NK-92 treated with Interleukin-12 subunit alpha and Interleukin-12 subunit beta, amount 100 ng/mL, for 24 hours (cell line): Measurements from ENCODE around the gene AKAP1.

Experiments
- DNase-seq: peaks from one replicate; lab custom pipeline; 2025; lab: John Stamatoyannopoulos, UW

AKAP1 gene

GRCh38 chr17:57133486-57133885 is 48.4 kb downstream of the AKAP1 start:
- DNase-seq: no peak

- DNase-seq: no peak
Observed at GRCh38 chr17:57135026-57135788, 50.2 kb downstream of the AKAP1 start.

- no peak for DNase-seq
Observed at GRCh38 chr17:57135789-57136291, 50.8 kb downstream of the AKAP1 start.

- DNase-seq: no peak
Observed at GRCh38 chr17:57136355-57136754, 51.3 kb downstream of the AKAP1 start.

GRCh38 chr17:57138030-57138911 is 53.2 kb downstream of the AKAP1 start:
- no peak for DNase-seq

- DNase-seq: no peak
Observed at GRCh38 chr17:57138956-57139576, 54.0 kb downstream of the AKAP1 start.

GRCh38 chr17:57140316-57140715 is 55.3 kb downstream of the AKAP1 start:
- DNase-seq: no peak

GRCh38 chr17:57142925-57143324 is 57.9 kb downstream of the AKAP1 start:
- DNase-seq: no peak

GRCh38 chr17:57143361-57143760 is 58.3 kb downstream of the AKAP1 start:
- no peak for DNase-seq

- no peak for DNase-seq
Observed at GRCh38 chr17:57143919-57144318, 58.9 kb downstream of the AKAP1 start.

- no peak for DNase-seq
Observed at GRCh38 chr17:57144567-57144966, 59.5 kb downstream of the AKAP1 start.

- no peak for DNase-seq
Observed at GRCh38 chr17:57145347-57145746, 60.3 kb downstream of the AKAP1 start.

GRCh38 chr17:57146273-57146672 is 61.2 kb downstream of the AKAP1 start:
- no peak for DNase-seq

- DNase-seq: no peak
Observed at GRCh38 chr17:57151798-57152197, 66.8 kb downstream of the AKAP1 start.

- DNase-seq: no peak
Observed at GRCh38 chr17:57152967-57153528, 68.0 kb downstream of the AKAP1 start.

- peak; percentile 69 for DNase-seq
Observed at GRCh38 chr17:57154921-57155320, 69.9 kb downstream of the AKAP1 start.

GRCh38 chr17:57158325-57158724 is 73.3 kb downstream of the AKAP1 start:
- no peak for DNase-seq

GRCh38 chr17:57158795-57159194 is 73.7 kb downstream of the AKAP1 start:
- DNase-seq: no peak

GRCh38 chr17:57160624-57161023 is 75.6 kb downstream of the AKAP1 start:
- DNase-seq: no peak

- no peak for DNase-seq
Observed at GRCh38 chr17:57164814-57165213, 79.8 kb downstream of the AKAP1 start.

GRCh38 chr17:57165754-57166153 is 80.7 kb downstream of the AKAP1 start:
- no peak for DNase-seq

- DNase-seq: no peak
Observed at GRCh38 chr17:57166803-57167202, 81.8 kb downstream of the AKAP1 start.
